ENCODE results near the gene PRCD. TPM values are rescaled to one million over a fixed set of nuclear protein-coding genes. Genes with fewer than 3 reads are reported as not detected.

The PRCD gene
- polyA plus RNA-seq, 1 of the 3 experiments (the other 2 are of a cell fraction) = 2.2 TPM

DNA sequence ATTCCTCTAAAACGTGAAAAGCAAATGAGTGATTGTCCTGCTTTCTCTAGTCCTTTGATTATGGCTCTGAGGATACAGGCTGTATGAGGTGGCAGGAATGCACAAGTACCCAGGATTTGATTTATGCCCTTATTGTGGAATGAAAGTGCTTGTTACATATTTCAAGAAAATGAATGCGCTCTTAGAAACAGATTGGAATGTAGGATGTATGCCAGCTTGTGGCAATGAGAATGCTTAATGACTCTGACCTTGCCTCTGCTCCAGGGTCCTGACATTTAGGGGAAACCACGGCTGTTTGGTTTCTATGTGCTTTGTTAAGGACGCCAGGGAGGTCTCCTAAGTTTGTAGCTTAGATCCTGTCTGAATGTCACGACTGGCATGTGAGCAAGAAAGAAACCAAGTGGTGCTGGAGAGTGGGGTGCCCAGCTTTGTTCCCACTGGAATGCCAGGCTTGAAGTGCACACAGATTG lies 22.0 kb downstream of the PRCD start (continued):
- peak; percentile 78; the same call in 1 of the 2 replicates for TF ChIP-seq TEAD4 (IDR thresholded peaks at IDR 0.05; ENCODE audit: borderline replicate concordance, insufficient read depth)
- no peak for TF ChIP-seq USF1 (IDR thresholded peaks at IDR 0.05; ENCODE audit: borderline replicate concordance, low read depth)
- TF ChIP-seq, protein P1, sequence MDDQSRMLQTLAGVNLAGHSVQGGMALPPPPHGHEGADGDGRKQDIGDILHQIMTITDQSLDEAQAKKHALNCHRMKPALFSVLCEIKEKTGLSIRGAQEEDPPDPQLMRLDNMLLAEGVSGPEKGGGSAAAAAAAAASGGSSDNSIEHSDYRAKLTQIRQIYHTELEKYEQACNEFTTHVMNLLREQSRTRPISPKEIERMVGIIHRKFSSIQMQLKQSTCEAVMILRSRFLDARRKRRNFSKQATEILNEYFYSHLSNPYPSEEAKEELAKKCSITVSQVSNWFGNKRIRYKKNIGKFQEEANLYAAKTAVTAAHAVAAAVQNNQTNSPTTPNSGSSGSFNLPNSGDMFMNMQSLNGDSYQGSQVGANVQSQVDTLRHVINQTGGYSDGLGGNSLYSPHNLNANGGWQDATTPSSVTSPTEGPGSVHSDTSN (IDR thresholded peaks at IDR 0.05) = peak; percentile 94
- TF ChIP-seq MXI1 (IDR thresholded peaks at IDR 0.05; ENCODE audit: low read depth, low read length) = no peak
- peak; percentile 35; the same call in 1 of the 2 replicates for TF ChIP-seq FOSL2 (IDR thresholded peaks at IDR 0.05; ENCODE audit: borderline replicate concordance, low read depth)
- no peak for TF ChIP-seq FOXJ3 (CRISPR knock-in tag; IDR thresholded peaks at IDR 0.05)
- TF ChIP-seq FOXM1 (IDR thresholded peaks at IDR 0.05; ENCODE audit: low read depth) = no peak
- no peak for TF ChIP-seq CHD2 (IDR thresholded peaks at IDR 0.05; ENCODE audit: low read length, partially characterized antibody)
- TF ChIP-seq TCF12 (IDR thresholded peaks at IDR 0.05) = peak; percentile 82

DNA sequence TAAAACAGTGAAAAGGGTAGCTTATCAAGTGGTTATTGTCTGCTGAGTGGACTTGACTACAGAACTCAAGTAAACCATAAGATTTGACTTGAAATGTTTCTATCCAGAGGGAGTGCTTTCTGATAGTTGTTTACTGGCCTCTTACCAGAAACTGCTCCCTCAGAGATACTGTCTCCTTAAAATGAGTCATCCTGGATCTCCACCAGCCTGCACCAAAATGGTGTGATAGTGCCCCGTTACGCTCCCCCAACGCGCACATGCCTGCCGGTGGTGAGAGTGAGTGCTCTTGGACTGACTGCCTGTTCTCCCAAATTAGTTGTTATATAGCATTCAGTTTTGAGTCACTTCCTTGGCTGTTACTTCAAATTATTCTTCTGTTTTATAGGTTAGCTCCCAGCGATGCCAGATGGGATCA lies 22.9 kb downstream of the PRCD start:
- Histone ChIP-seq H2AFZ (ENCODE audit: low read depth) (no peak overlapping the region), H3K4me3 (ENCODE audit: low read depth in 2 of 2, low read length in 1 of 2) (no peak overlapping the region), H4K20me1 (ENCODE audit: insufficient read depth) (peaks cover 71% of the 10 kb centered on the region), H3F3A (replicated peaks; ENCODE audit: insufficient read depth) (peaks cover 58% of the 10 kb centered on the region), H3K36me3 (replicated peaks in 1 of 2; ENCODE audit: control insufficient read depth in 1 of 2, insufficient read depth in 2 of 2, low read length in 1 of 2) (peaks cover 42% of the 10 kb centered on the region in 2 experiments), H3K9me2 (no peaks in the 10 kb centered on the region), H3K4me2 (peak overlapping the region; percentile 49; the same call in 1 of the 2 replicates), H3K27me3 (ENCODE audit: insufficient read depth) (no peaks in the 10 kb centered on the region), H3K9me3 (no peaks in the 10 kb centered on the region), H3K27ac (ENCODE audit: low read depth in 2 of 2, low read length in 1 of 2) (peak overlapping the region; percentile 35 to 73), H3K9ac (no peak overlapping the region), H3K79me2 (ENCODE audit: insufficient read depth) (peaks cover 52% of the 10 kb centered on the region), H3K4me1 (ENCODE audit: control insufficient read depth in 1 of 2, insufficient read depth in 2 of 2, low read depth in 1 of 2, low read length in 1 of 2) (peaks cover 30 to 34% of the 10 kb centered on the region in 2 experiments)
- CTCF ChIA-PET = interaction anchor here (7.4 to 14.3 kb wide), 3 partner anchors 31 to 150 kb away, joined by 100 to 206 read pairs (median 105); partner anchors contain the start of gene MXRA7
- WGBS (ENCODE audit: low lambda C conversion rate) = 16% methylated on average over 6 of the region's 6 CpGs
- peak; percentile 27 for DNase-seq
- POLR2A ChIA-PET = no interaction called here
- TF ChIP-seq GABPA (IDR thresholded peaks at IDR 0.05; ENCODE audit: low read depth) = no peak
- TF ChIP-seq, protein P2, sequence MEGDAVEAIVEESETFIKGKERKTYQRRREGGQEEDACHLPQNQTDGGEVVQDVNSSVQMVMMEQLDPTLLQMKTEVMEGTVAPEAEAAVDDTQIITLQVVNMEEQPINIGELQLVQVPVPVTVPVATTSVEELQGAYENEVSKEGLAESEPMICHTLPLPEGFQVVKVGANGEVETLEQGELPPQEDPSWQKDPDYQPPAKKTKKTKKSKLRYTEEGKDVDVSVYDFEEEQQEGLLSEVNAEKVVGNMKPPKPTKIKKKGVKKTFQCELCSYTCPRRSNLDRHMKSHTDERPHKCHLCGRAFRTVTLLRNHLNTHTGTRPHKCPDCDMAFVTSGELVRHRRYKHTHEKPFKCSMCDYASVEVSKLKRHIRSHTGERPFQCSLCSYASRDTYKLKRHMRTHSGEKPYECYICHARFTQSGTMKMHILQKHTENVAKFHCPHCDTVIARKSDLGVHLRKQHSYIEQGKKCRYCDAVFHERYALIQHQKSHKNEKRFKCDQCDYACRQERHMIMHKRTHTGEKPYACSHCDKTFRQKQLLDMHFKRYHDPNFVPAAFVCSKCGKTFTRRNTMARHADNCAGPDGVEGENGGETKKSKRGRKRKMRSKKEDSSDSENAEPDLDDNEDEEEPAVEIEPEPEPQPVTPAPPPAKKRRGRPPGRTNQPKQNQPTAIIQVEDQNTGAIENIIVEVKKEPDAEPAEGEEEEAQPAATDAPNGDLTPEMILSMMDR (IDR thresholded peaks at IDR 0.05) = no peak
- no peak for TF ChIP-seq RFX5 (IDR thresholded peaks at IDR 0.05; ENCODE audit: low read length)
- TF ChIP-seq EP300 (IDR thresholded peaks at IDR 0.05; ENCODE audit: borderline replicate concordance in 1 of 2, low read depth in 1 of 2, low read length in 1 of 2) = peak in 1 of 2 experiments; percentile 67; a peak in 2 of 4 replicates
- TF ChIP-seq ELF1 (IDR thresholded peaks at IDR 0.05) = no peak
- TF ChIP-seq MEF2A (IDR thresholded peaks at IDR 0.05; ENCODE audit: borderline replicate concordance, low read depth) = peak; percentile 57; the same call in 1 of the 2 replicates
- TF ChIP-seq NFIC (IDR thresholded peaks at IDR 0.05; ENCODE audit: borderline replicate concordance) = peak; percentile 90
- TF ChIP-seq RXRA (IDR thresholded peaks at IDR 0.05; ENCODE audit: borderline replicate concordance, low read depth) = peak; percentile 62; the same call in 1 of the 2 replicates
- TF ChIP-seq, protein P1 (IDR thresholded peaks at IDR 0.05) = peak; percentile 75
- TF ChIP-seq CHD2 (IDR thresholded peaks at IDR 0.05; ENCODE audit: low read length, partially characterized antibody) = no peak
- TF ChIP-seq USF1 (IDR thresholded peaks at IDR 0.05; ENCODE audit: borderline replicate concordance, low read depth) = peak; percentile 30; the same call in 1 of the 2 replicates
- TF ChIP-seq NRF1 (IDR thresholded peaks at IDR 0.05; ENCODE audit: low read depth, low read length) = no peak
- TF ChIP-seq SMC3 (IDR thresholded peaks at IDR 0.05; ENCODE audit: low read depth, low read length) = no peak
- TF ChIP-seq TEAD4 (IDR thresholded peaks at IDR 0.05; ENCODE audit: borderline replicate concordance, insufficient read depth) = peak; percentile 53; the same call in 1 of the 2 replicates
- TF ChIP-seq TAF1 (IDR thresholded peaks at IDR 0.05; ENCODE audit: borderline replicate concordance, low read depth, low read length) = no peak
- TF ChIP-seq, protein P3, sequence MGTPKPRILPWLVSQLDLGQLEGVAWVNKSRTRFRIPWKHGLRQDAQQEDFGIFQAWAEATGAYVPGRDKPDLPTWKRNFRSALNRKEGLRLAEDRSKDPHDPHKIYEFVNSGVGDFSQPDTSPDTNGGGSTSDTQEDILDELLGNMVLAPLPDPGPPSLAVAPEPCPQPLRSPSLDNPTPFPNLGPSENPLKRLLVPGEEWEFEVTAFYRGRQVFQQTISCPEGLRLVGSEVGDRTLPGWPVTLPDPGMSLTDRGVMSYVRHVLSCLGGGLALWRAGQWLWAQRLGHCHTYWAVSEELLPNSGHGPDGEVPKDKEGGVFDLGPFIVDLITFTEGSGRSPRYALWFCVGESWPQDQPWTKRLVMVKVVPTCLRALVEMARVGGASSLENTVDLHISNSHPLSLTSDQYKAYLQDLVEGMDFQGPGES (IDR thresholded peaks at IDR 0.05; ENCODE audit: low read depth, low read length) = no peak
- no peak; the same call in 1 of the 2 replicates for TF ChIP-seq SIN3A (IDR thresholded peaks at IDR 0.05; ENCODE audit: borderline replicate concordance, low read depth, low read length)
- no peak for TF ChIP-seq FOXJ3 (CRISPR knock-in tag; IDR thresholded peaks at IDR 0.05)
- TF ChIP-seq RAD21 (IDR thresholded peaks at IDR 0.05; ENCODE audit: low read length) = no peak
- TF ChIP-seq GATA2 (CRISPR knock-in tag; IDR thresholded peaks at IDR 0.05) = no peak
- peak; percentile 63; the same call in 1 of the 2 replicates for TF ChIP-seq POLR2AphosphoS5 (IDR thresholded peaks at IDR 0.05; ENCODE audit: low read depth, low read length)

Data from SK-N-SH (cell line).